HepG2 (cell line): ENCODE measurements around the gene PIH1D2. TPM values are rescaled to one million over a fixed set of nuclear protein-coding genes. Genes with fewer than 3 reads are reported as not detected.
A peak's percentile ranks its signal among the peaks of the same experiment; 100 is the strongest.

Experiments
- DR1 ChIP-seq: sonication (generic); formaldehyde crosslinking; IDR thresholded peaks from 2 replicates; pipeline ENCODE4 v1.8.0; 2021; ENCODE audit warnings: mild to moderate bottlenecking, missing genetic modification reagents, inconsistent platforms
- KAT8 ChIP-seq: IDR thresholded peaks from 2 replicates; pipeline ENCODE4 v1.6.1; 2016; ENCODE audit warnings: missing genetic modification reagents, missing compliant biosample characterization
- KMT2B ChIP-seq: IDR thresholded peaks from 2 replicates; pipeline ENCODE4 v1.6.1; 2016; ENCODE audit warnings: missing genetic modification reagents, missing compliant biosample characterization
- MTA1 ChIP-seq: sonication (generic); formaldehyde crosslinking; IDR thresholded peaks from 2 replicates; pipeline ENCODE4 v1.4.0; 2020; ENCODE audit warnings: missing genetic modification reagents, mild to moderate bottlenecking, borderline replicate concordance
- SRSF4 ChIP-seq: fragments of 200-400 bp; formaldehyde crosslinking; IDR thresholded peaks from one replicate; pipeline ENCODE4 v1.6.1; 2018; ENCODE audit warnings: mild to moderate bottlenecking, low read depth, low read length, moderate library complexity; ENCODE audit not compliant: poor library complexity, severe bottlenecking
- STAT5B ChIP-seq: sonication (generic); formaldehyde crosslinking; IDR thresholded peaks from 2 replicates; pipeline ENCODE4 v1.4.0; 2020; ENCODE audit warnings: missing genetic modification reagents
- STAT6 ChIP-seq: sonication (generic); formaldehyde crosslinking; IDR thresholded peaks from 2 replicates; pipeline ENCODE4 v1.4.0; 2020; ENCODE audit warnings: missing genetic modification reagents, mild to moderate bottlenecking, borderline replicate concordance
- YEATS4 ChIP-seq: sonication (generic); formaldehyde crosslinking; IDR thresholded peaks from 2 replicates; pipeline ENCODE4 v1.4.0; 2020; ENCODE audit warnings: missing genetic modification reagents, borderline replicate concordance
- ZBTB14 ChIP-seq: sonication (generic); formaldehyde crosslinking; IDR thresholded peaks from 2 replicates; pipeline ENCODE4 v1.4.0; 2020; ENCODE audit warnings: missing genetic modification reagents
- ZBTB3 ChIP-seq: sonication (generic); formaldehyde crosslinking; IDR thresholded peaks from 2 replicates; pipeline ENCODE4 v1.4.0; 2020; ENCODE audit warnings: low read depth, mild to moderate bottlenecking, moderate library complexity, missing genetic modification reagents, borderline replicate concordance
- ZNF704 ChIP-seq: sonication (generic); formaldehyde crosslinking; IDR thresholded peaks from 2 replicates; pipeline ENCODE4 v1.8.1; 2023; ENCODE audit warnings: mild to moderate bottlenecking, inconsistent platforms, moderate library complexity, missing genetic modification reagents, borderline replicate concordance
- ZNF709 ChIP-seq: sonication (generic); formaldehyde crosslinking; IDR thresholded peaks from 2 replicates; pipeline ENCODE4 v1.5.0; 2020; ENCODE audit warnings: mild to moderate bottlenecking, missing genetic modification reagents
- ZNF772 ChIP-seq: sonication (generic); formaldehyde crosslinking; IDR thresholded peaks from 2 replicates; pipeline ENCODE4 v1.5.0; 2020; ENCODE audit warnings: mild to moderate bottlenecking, missing genetic modification reagents
- polyA plus RNA-seq, 8 experiments: library from polyadenylated mRNA; depleted of rRNA in 3 of 8; stranded (reverse) in 7 of 8; unstranded in 1 of 8; fragments of >200 nt; fragmentation: Illumina TruSeq in 4 of 8; extraction: Trizol in 4 of 8; gene quantifications; 2 replicates each; pipeline versions ENCODE4 v1.2.1 to v1.2.3, GENCODE V29; 2011 to 2016; ENCODE audit warnings: low read depth in 4 of 8, missing spikeins in 1 of 8, mixed read lengths in 1 of 8; ENCODE audit not compliant: insufficient read depth in 1 of 8
- total RNA-seq, 5 experiments: library from RNA; depleted of rRNA; stranded (reverse); fragments of >200 nt; fragmentation: Illumina TruSeq; extraction: Trizol; gene quantifications; 2 replicates each; pipeline ENCODE4 v1.2.3, GENCODE V29; 2016; ENCODE audit warnings: low read depth in 1 of 5
- TF ChIP-seq, protein P1 (sequence below): IDR thresholded peaks from 2 replicates; pipeline ENCODE4 v1.6.1; 2016; ENCODE audit warnings: low read depth, control low read depth
- TF ChIP-seq, protein P2 (sequence below): sonication (generic); formaldehyde crosslinking; IDR thresholded peaks from 2 replicates; pipeline ENCODE4 v1.8.0; 2022; ENCODE audit warnings: mild to moderate bottlenecking, missing genetic modification reagents; ENCODE audit not compliant: insufficient replicate concordance
- TF ChIP-seq, protein P3 (sequence below): sonication (generic); formaldehyde crosslinking; IDR thresholded peaks from 2 replicates; pipeline ENCODE4 v1.4.0; 2020; ENCODE audit warnings: mild to moderate bottlenecking, missing genetic modification reagents

The PIH1D2 gene
- total and polyA plus RNA-seq, 2 of the 13 experiments (the other 11 are each of a cell fraction or from before 2014, with no cell fraction given), result 0.49 to 2.7 TPM

DNA sequence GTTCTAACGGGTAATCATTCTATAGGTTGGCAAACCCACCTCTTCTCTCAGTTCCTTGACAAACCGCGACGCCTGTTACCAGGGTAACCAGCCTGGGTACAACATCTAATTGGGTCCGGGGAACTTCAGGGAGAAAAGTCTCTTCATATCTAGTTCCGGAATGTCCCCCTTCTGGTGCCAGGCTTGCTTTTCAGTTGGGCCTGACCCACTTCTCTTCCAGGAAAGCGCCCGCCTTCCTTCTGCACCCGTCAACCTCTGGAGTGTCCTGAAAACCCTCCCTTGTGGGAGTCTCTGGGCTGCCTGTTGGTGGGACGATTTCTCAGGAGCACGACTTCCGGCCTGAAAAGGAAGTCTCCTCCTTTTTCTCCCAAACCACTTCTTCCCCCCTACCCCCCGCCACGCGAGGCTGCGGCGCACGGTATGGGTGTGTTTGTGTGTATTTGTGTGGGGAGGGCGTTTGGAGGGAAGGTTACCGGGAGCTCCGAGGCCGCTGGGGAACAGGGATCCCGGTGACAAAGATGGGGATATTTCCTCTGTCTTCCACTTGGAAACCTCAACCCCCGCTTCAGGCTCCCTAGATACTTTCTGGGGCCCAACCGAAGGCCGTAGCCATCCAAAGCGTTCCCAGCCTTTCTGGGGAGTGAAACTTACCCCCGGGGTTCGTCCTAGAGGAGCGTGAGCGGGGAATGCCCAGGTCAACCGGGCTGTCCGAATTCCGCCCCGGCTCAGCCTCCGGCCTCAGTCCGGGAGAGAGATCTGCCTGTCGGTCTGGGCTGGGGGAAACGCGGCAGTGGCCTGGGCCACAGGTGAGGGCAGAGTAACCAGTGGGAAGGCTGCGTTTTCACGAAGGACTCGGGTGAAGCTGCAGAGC is at the start of gene PIH1D2, which contains the start of gene NKAPD1 (continued):
- TF ChIP-seq, protein P1, sequence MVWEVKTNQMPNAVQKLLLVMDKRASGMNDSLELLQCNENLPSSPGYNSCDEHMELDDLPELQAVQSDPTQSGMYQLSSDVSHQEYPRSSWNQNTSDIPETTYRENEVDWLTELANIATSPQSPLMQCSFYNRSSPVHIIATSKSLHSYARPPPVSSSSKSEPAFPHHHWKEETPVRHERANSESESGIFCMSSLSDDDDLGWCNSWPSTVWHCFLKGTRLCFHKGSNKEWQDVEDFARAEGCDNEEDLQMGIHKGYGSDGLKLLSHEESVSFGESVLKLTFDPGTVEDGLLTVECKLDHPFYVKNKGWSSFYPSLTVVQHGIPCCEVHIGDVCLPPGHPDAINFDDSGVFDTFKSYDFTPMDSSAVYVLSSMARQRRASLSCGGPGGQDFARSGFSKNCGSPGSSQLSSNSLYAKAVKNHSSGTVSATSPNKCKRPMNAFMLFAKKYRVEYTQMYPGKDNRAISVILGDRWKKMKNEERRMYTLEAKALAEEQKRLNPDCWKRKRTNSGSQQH (CRISPR knock-in tag), result peak; percentile 48
- peak; percentile 33; the same call in 1 of the 2 replicates for TF ChIP-seq DR1 (CRISPR knock-in tag)
- TF ChIP-seq KMT2B (CRISPR knock-in tag), result peak; percentile 86
- peak; percentile 97 for TF ChIP-seq KAT8 (CRISPR knock-in tag)
- TF ChIP-seq, protein P2, sequence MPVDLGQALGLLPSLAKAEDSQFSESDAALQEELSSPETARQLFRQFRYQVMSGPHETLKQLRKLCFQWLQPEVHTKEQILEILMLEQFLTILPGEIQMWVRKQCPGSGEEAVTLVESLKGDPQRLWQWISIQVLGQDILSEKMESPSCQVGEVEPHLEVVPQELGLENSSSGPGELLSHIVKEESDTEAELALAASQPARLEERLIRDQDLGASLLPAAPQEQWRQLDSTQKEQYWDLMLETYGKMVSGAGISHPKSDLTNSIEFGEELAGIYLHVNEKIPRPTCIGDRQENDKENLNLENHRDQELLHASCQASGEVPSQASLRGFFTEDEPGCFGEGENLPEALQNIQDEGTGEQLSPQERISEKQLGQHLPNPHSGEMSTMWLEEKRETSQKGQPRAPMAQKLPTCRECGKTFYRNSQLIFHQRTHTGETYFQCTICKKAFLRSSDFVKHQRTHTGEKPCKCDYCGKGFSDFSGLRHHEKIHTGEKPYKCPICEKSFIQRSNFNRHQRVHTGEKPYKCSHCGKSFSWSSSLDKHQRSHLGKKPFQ (CRISPR knock-in tag), result no peak
- TF ChIP-seq SRSF4, result no peak
- TF ChIP-seq, protein P3, sequence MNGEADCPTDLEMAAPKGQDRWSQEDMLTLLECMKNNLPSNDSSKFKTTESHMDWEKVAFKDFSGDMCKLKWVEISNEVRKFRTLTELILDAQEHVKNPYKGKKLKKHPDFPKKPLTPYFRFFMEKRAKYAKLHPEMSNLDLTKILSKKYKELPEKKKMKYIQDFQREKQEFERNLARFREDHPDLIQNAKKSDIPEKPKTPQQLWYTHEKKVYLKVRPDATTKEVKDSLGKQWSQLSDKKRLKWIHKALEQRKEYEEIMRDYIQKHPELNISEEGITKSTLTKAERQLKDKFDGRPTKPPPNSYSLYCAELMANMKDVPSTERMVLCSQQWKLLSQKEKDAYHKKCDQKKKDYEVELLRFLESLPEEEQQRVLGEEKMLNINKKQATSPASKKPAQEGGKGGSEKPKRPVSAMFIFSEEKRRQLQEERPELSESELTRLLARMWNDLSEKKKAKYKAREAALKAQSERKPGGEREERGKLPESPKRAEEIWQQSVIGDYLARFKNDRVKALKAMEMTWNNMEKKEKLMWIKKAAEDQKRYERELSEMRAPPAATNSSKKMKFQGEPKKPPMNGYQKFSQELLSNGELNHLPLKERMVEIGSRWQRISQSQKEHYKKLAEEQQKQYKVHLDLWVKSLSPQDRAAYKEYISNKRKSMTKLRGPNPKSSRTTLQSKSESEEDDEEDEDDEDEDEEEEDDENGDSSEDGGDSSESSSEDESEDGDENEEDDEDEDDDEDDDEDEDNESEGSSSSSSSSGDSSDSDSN (CRISPR knock-in tag), result peak; percentile 76
- TF ChIP-seq ZBTB14 (CRISPR knock-in tag), result no peak
- no peak for TF ChIP-seq STAT6 (CRISPR knock-in tag)
- no peak; the same call in 1 of the 2 replicates for TF ChIP-seq STAT5B (CRISPR knock-in tag)
- 0 out of 2 replicates have a peak, but pooled peaks have one; percentile 71 for TF ChIP-seq YEATS4 (CRISPR knock-in tag)
- no peak for TF ChIP-seq ZNF709
- no peak for TF ChIP-seq MTA1 (CRISPR knock-in tag)
- TF ChIP-seq ZBTB3 (CRISPR knock-in tag), result no peak
- no peak; the same call in 1 of the 2 replicates for TF ChIP-seq ZNF704 (CRISPR knock-in tag)
- peak; percentile 34; the same call in 1 of the 2 replicates for TF ChIP-seq ZNF772 (CRISPR knock-in tag)
